GM21381 (cell line): ENCODE measurements around the gene DUSP7.

Experiments used
- ATAC-seq: cut with Tn5 transposase; IDR thresholded peaks from one replicate; pipeline ENCODE4 v1.9.1; 2021; ENCODE audit warnings: mild to moderate bottlenecking, moderate library complexity; ENCODE audit not compliant: unreplicated experiment

The DUSP7 gene

GRCh38 chr3:52086976-52087663, 30.7 kb upstream of the DUSP7 start:
- no peak for ATAC-seq

GRCh38 chr3:52086461-52086860, 30.1 kb upstream of the DUSP7 start:
- ATAC-seq: no peak

DNA sequence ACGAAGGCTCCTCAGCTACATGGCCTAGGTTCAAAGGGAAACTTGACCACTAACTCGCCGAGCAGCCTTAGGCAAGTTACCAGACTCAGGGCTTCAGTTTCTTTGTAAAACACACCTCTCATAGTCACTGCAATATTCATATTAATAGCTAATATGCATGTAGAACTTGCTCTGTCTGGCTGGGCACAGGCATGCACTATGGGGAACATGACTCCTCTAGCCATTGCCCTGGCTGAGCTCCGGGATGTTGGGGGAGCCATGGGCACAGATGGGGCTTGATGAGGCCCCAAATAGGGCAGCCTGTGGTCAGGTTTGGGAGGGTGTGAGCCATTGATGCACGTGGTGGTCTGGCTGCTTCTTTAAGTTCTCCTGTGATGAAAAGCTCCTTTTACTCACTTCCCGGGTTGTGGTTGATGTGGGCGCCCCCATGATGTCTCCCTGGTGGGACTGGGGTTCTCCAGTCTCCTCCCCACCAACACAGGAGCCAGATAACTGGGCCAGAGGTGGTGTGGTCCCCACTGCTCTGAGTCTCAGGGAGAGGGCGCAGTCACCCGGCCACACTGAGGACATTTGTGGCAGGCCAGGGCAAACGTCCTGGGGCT, 29.4 kb upstream of the DUSP7 start:
- ATAC-seq: no peak

DNA sequence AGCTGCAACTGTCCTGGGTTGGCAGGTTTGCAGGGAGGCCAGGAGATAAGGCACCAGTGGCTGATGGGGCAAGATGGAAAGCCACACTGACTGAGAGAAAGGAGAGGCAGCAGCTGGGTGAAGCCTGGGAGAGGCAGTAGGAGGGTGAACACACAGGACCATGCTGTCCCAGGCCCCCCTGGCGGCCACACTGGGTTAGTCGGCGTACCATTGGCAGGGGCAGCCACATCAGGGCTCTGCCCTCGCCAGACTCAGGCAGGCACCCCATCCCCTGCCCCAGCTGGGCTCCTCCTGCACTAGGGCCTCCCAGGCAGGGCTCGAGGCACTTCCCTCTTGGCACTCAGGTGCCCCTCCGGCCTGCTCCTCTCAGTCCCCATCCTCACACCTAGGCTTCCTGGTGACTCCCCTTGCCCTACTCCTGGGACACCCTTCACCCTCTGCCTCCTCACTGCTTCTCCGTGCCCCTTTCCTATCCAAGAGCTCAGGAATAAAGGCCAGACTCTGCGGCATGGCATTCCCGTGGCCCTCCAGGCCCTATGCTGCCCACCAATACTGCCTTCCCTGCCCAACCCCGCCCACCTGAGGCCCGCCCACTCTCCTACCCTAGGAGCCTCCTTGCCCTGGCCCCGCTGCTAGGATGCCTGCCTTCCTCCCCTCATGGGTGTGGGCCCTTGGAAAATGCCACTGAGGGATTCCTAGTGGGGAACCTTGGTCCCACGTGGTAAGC, 28.7 kb upstream of the DUSP7 start:
- ATAC-seq: no peak

GRCh38 chr3:52084216-52084945, 28.0 kb upstream of the DUSP7 start:
- no peak for ATAC-seq

DNA sequence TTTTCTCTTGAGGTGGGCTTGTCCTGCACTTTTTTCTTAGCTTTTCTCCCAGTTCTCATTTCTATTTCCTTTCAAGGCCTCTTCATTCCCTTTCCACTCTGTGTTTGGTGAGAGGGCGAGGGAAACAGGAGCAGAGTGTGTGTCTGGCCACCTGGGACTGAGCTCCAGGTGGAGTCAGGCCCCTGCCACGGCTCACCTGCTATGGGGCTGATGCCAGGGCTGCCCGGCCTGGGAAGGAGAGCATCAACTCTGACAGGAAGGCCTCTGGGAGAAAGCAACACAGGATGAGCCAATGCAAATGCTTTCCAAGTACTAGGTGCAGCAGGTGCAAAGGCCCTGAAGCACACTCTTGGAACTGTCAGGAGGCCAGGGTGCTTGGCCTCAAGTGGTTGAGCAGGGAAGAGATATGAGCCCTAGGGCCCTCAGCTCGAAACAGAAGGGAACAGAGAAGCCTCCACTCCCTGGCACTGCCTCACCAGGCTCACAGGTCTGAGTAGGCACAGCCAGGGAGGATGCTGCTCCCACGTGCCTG, 27.3 kb upstream of the DUSP7 start:
- no peak for ATAC-seq

GRCh38 chr3:52082951-52083350, 26.6 kb upstream of the DUSP7 start:
- no peak for ATAC-seq

- no peak for ATAC-seq
Observed at GRCh38 chr3:52080830-52081719, 24.7 kb upstream of the DUSP7 start.

DNA sequence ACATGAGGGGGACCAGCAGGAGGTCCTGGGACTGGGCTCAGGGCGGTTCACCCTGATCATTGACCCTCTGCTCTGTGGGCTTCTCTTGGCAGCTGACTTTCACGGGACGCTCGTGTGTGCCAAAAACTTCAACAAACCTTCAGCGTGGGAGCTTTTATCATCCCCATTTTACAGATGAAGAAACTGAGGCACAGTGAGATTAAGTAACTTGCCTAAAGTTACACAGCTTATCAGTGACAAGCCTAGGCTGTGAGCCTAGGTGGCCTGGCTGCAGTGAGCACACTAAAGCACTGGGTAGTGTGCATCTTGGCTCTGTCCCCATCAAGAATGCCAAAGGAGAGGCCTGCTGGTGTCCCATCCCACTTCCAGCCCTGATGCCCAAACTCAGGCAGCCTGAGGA, 23.6 kb upstream of the DUSP7 start:
- ATAC-seq: no peak

DNA sequence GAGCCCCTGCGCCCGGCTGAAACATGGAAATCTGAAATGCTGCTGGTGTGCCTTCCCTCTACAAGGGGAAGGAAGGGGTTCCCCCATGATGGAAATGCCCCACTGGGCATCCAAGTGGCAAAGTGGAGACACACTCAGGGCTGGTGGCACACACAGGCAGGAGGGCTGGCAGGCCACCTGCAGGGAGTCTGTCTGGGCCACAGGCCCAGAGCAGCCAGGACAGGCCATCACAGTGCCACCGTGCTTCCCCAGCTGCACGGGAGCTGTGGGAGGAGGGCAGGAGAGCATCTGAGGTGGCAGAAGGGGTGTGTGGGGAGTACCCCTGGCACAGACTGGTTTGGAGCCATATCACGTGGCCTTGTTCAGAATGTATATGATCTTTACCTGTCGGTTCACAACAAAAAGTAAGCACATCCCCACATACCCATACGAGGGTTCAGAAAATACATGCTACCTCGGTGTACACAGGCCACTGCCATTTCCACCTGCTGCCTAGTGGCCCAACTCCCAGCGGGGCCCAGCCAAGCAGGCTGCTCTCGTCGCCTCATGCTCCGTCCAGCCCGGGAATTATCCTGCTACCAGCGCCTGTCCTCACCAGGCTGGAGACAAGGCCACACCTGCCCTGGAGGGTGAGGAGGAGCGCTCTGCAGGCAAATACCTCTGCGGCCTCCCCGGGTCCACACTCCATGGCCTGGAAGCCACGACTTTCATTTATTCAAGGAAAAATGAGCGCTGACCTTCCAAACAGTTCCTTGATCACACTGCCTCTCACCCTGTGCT, 22.6 kb upstream of the DUSP7 start:
- ATAC-seq: no peak

GRCh38 chr3:52077925-52078324, 21.6 kb upstream of the DUSP7 start:
- ATAC-seq: no peak

- no peak for ATAC-seq
Observed at GRCh38 chr3:52076896-52077780, 20.8 kb upstream of the DUSP7 start.

DNA sequence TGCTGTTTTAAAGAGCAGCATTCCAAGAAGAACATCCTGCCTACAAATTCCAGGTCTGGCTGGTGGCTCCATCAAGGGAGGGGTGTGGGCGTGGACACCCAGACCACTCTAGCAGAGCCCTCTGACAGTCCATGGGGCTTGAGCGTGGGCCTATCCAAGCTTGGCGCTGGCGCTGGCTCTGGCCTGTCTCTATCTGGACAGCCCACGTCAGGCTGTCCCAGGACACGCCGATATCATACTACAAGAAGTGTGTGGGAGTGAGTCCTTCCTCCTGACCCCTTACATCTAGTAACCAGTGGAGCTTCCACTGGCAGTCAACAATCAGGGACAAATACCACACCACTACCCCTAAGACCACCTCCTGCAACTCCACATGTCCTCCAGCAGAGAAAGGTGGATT, 17.1 kb upstream of the DUSP7 start:
- no peak for ATAC-seq

- ATAC-seq: no peak
Observed at GRCh38 chr3:52072471-52072870, 16.1 kb upstream of the DUSP7 start.

GRCh38 chr3:52072020-52072419, 15.6 kb upstream of the DUSP7 start:
- ATAC-seq: no peak

DNA sequence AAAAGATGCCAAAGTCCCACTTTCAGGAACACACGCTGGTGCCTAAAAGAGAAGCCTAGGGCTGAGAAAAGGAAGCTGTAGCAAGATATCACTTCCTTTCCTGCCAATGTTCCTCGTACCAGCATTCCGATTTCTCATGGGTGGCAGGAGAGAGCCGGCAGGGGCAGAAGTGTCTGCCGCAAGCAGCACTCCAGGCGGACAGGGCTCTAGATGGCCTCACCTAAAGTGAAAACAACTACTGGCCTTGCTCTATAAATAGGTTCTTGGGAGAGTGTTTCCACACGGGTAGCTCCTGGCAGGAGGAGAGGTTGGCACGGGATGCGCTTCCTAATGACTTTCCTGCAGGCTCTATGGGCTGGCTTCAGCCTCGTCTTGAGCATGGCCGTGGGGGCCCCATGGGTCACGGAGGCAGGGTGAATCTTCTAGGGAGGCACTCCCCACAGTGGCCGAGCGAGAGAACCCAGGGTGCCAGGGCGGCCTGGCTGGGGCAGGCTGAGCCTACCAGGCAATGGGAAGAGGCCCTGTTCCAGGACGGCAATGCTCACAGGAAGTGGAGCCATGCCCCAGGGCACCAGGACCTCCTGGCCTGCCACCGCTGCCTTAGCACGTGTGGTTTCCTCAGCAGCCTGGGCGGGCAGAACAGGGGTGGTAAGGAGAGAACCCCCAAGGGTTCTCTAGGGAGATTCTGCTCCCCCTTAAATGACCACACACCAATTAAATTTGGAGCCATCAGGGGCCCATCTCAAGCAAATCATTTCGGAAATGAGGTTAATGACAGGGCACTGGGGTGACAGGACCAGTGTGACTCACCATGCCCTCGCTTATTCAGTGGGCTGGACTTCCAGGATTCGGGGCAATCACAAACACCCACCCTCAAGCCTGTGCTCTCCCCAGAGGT, 14.6 kb upstream of the DUSP7 start:
- ATAC-seq: no peak

- ATAC-seq: no peak
Observed at GRCh38 chr3:52069855-52070254, 13.5 kb upstream of the DUSP7 start.

DNA sequence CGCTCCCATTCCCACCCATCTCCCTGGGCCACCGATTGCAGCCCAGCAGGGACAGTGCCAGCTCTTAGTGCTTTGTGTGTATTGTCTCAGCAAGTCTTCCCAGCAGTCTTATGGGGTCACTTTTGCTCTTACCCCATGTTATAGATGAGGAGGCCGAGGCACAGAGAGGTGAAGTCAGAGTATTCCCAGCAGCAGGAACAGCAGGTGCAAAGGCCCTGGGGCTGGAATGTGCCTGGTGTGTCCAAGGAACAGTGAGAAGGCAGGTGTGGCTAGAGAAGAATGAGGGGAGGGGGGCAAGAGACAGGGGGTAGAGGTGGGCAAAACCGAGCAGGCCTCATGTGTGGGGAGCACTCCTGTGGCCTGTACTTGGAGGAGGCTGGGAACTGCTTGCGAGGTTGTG, 12.8 kb upstream of the DUSP7 start:
- no peak for ATAC-seq
